Measurements from ENCODE around the gene MANBA. TPM values are rescaled to one million over a fixed set of nuclear protein-coding genes. Genes with fewer than 3 reads are reported as not detected.

The MANBA gene
- total and polyA plus RNA-seq, 2 of the 13 experiments (the other 11 are each of a cell fraction or from before 2014, with no cell fraction given): 11.7 to 33.3 TPM

- peak; percentile 37; the same call in 1 of the 2 replicates for TF ChIP-seq AHDC1 (CRISPR knock-in tag; IDR thresholded peaks at IDR 0.05; ENCODE audit: borderline replicate concordance)
- TF ChIP-seq ZNF713 (CRISPR knock-in tag; IDR thresholded peaks at IDR 0.05): no peak; the same call in 1 of the 2 replicates
- no peak; the same call in 1 of the 2 replicates for TF ChIP-seq TMF1 (CRISPR knock-in tag; IDR thresholded peaks at IDR 0.05; ENCODE audit: low read depth)
- TF ChIP-seq ZNF510 (CRISPR knock-in tag; IDR thresholded peaks at IDR 0.05; ENCODE audit: low read depth): peak; percentile 19; the same call in 1 of the 2 replicates
- TF ChIP-seq CENPX (CRISPR knock-in tag; IDR thresholded peaks at IDR 0.05): no peak
- TF ChIP-seq PHF8 (CRISPR knock-in tag; IDR thresholded peaks at IDR 0.05): peak; percentile 96
- TF ChIP-seq PREB (CRISPR knock-in tag; IDR thresholded peaks at IDR 0.05): no peak
- TF ChIP-seq ZNF678 (CRISPR knock-in tag; IDR thresholded peaks at IDR 0.05): no peak
- TF ChIP-seq SP4 (CRISPR knock-in tag; IDR thresholded peaks at IDR 0.05): peak; percentile 70
- peak; percentile 57; the same call in 1 of the 2 replicates for TF ChIP-seq NR0B2 (CRISPR knock-in tag; IDR thresholded peaks at IDR 0.05)
- no peak for TF ChIP-seq TCF7 (IDR thresholded peaks at IDR 0.05; ENCODE audit: low read depth)
- TF ChIP-seq HNF1B (CRISPR knock-in tag; IDR thresholded peaks at IDR 0.05): peak; percentile 34
- TF ChIP-seq HOXA7 (CRISPR knock-in tag; IDR thresholded peaks at IDR 0.05): no peak
Observed at GRCh38 chr4:102760645-102761295, at the start of gene MANBA (continued).
